Ramos (cell line): ENCODE measurements around the gene TEX14.

ENCODE experiments used
- in situ Hi-C: fragments of 300-500 bp; cut with MboI; formaldehyde crosslinking; loops from one replicate; pipeline ENCODE4 v1.14.3; 2022; ENCODE audit warnings: low sequenced_read_pairs; ENCODE audit not compliant: unreplicated experiment

TEX14 gene, protein sequence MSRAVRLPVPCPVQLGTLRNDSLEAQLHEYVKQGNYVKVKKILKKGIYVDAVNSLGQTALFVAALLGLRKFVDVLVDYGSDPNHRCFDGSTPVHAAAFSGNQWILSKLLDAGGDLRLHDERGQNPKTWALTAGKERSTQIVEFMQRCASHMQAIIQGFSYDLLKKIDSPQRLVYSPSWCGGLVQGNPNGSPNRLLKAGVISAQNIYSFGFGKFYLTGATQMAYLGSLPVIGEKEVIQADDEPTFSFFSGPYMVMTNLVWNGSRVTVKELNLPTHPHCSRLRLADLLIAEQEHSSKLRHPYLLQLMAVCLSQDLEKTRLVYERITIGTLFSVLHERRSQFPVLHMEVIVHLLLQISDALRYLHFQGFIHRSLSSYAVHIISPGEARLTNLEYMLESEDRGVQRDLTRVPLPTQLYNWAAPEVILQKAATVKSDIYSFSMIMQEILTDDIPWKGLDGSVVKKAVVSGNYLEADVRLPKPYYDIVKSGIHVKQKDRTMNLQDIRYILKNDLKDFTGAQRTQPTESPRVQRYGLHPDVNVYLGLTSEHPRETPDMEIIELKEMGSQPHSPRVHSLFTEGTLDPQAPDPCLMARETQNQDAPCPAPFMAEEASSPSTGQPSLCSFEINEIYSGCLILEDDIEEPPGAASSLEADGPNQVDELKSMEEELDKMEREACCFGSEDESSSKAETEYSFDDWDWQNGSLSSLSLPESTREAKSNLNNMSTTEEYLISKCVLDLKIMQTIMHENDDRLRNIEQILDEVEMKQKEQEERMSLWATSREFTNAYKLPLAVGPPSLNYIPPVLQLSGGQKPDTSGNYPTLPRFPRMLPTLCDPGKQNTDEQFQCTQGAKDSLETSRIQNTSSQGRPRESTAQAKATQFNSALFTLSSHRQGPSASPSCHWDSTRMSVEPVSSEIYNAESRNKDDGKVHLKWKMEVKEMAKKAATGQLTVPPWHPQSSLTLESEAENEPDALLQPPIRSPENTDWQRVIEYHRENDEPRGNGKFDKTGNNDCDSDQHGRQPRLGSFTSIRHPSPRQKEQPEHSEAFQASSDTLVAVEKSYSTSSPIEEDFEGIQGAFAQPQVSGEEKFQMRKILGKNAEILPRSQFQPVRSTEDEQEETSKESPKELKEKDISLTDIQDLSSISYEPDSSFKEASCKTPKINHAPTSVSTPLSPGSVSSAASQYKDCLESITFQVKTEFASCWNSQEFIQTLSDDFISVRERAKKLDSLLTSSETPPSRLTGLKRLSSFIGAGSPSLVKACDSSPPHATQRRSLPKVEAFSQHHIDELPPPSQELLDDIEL (N-terminal part only)

DNA sequence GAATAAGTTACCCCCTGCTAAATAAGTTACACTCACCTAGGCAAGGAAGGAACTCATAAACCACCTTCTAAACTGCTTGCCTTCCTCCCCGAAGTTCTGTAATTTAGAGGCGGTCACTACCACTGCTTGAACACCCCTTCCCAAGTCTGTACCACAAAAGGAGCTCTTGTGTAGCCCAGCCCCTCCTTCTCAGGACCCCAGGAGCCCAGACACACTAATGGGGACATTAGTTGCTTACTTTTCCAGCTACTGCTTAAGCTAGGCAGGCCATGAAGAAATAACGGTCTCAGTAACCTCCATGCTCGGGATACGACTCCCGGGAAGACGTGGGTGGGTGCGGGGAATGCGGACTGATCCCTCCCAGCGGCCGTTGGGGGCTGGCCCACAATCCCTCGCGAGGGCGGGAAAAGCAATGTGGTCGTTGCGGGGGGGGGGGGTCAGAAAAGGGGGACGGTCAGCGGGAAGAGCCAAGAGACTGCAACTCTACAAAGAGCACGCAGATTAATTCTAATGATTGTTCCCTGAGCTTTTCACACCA, at the start of gene TEX14:
TSS of gene TEX14 (minus strand) at position 345 of the 538 bp plus-strand sequence. CDS start 40,044 bp downstream, outside the sequence.
- in situ Hi-C loops: no loop called here

DNA sequence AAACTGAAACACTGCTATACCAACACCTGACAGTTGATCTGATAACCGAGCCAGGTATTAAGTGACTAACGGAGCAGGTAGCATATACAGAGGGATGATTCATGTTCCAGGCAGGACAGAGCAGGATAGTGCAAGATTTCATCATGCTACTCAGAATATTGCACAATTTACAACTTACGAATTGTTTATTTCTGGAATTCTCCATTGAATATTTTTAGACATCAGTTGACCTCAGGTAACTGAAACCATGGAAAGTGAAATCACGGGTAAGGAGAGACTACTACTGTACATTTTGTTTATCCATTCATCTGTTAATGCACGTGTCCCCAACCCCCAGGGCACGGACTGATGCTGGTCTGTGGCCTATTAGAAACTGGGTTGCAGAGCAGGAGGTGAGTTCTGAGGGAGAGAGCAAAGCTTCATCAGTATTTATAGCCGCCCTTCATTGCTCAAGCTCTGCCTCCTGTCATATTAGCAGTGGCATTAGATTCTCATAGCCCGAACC, 49.3 kb upstream of the TEX14 start:
- in situ Hi-C loops: no loop called here

DNA sequence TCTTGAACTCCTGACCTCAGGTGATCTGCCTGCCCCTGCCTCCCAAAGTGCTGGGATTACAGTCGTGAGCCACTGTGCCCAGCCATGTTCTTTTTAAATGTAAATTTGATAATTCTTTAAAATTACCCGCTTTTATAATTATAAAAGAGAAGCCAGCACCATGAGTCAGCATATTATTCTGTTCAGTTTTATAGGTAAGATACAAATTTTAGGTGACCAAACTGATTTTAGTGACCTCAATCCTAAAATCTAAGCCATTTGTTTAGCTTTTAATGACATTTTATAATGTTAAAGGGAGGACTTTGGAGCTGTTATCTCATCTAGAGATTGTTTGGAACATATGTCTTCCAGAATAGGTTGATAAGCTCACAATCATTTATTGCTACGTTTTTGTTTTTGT, 43.0 kb upstream of the TEX14 start:
- in situ Hi-C loops: no loop called here

DNA sequence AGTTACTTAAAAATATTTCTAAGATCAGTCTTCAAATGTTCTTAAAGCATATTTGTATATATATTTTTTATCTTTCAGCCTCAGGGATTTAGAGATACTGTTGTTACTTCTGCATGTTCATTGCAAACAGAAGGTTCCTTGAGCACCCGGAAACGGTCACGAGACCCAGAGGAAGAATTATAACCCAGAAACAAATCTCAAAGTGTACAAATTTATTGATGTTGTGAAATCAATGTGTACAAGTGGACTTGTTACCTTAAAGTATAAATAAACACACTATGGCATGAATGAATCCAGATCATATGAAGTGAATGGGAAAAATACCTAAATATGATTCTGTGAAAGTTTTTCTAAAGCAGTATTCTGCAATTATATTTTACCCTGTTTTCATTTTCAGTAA, 42.2 kb upstream of the TEX14 start:
- in situ Hi-C loops: no loop called here

DNA sequence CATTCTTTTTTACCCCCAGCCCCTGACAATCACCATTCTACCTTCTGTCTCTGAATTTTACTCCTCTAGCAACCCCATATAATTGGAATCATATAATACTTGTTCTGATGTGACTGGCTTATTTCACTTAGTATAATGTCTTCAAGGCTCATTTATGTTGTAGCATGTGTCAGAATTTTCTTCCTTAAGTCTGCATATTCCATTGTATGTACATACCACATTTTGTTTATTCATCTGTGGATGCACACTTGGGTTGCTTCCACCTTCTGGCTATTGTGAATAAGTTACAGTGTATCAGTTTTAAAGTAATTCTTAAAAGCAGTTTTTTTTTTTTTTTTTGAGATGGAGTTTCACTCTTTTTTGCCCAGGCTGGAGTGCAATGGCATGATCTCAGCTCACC, 39.1 kb upstream of the TEX14 start:
- in situ Hi-C loops: no loop called here

DNA sequence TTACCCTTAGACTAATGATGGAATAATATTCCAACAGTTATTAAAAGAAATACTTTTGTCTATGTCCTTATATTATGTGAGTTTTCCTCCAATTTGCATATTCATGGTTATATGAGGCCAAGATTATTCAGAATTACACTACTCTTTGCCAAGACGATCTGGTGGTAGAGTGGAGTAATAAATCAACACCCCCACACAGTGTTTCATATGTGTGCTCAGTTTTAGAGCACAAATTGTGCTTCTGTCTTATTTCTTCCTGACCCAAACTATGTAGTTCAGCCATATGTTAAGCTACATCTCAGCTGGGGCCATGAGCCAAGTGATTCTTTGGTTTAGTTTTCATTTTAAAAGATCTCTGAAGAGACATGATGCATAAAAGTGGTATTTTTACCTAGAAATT, 37.0 kb upstream of the TEX14 start:
- in situ Hi-C loops: no loop called here

DNA sequence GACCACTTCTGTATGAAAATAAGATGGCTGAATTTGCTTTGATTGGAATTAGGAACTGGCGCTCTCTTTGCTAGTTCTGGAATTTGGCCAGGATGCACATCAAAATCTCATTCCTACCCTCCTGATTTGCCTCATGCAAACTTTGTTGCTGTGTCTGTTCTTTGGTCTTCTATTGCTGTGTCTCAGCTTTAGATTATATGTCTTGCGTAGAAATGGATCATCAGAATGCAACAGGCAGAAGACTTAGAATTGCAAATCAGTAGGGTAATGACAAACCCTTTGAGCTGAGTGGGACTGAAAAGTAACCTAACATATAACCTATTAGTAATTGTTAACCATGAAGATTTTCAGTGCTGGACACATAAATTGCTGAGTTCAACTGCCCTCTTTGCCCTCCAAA, 30.9 kb upstream of the TEX14 start:
- in situ Hi-C loops: no loop called here

DNA sequence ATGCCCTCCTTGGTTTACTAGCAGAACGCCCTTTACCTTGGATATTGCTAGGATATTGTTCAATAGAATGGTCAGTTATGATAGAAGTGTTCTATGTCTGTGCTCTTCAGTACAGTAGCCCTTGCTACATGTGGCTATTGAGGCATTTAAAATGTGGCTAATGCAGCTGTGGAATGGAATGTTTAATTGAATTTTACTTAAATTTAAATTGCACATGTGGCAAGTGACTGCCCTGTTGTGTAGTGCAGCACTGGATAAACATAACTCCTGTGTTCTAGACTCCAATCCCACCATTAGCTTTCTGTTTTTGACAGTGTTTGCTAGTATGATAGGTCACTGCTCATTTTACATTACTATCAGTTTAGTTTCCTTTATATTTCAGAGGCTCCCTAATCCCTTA, 30.4 kb upstream of the TEX14 start:
- in situ Hi-C loops: no loop called here

DNA sequence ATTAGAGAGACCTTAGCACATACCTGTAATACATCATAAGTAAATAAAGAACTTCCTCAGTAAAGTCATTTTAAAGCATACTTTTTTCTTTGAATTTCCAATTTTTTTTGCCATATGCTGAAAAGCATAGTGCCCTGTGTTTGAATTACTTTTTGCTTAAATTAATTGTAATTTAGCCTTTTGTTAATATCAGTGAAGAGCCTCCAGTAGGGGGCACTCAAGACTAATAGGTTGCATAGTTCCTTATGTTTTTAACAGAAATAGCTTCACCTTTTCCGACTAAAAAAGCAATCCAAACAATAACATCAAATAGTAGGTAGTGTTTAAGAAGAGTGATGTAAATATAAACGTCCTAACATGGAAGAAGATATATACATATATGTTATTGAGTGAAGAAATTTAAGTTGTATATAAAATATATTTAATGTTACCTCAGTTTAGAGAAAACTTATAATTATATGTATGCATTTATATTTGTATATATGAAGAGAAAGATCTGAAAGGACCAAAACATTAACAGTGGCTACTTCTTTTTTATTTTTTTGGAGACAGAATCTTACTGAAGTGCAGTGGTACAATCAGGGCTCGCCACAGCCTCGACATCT, 19.2 kb upstream of the TEX14 start:
- in situ Hi-C loops: loop anchor here (10.0 kb wide), 1 partner anchor 294 kb away; no protein-coding TSS in a partner anchor

DNA sequence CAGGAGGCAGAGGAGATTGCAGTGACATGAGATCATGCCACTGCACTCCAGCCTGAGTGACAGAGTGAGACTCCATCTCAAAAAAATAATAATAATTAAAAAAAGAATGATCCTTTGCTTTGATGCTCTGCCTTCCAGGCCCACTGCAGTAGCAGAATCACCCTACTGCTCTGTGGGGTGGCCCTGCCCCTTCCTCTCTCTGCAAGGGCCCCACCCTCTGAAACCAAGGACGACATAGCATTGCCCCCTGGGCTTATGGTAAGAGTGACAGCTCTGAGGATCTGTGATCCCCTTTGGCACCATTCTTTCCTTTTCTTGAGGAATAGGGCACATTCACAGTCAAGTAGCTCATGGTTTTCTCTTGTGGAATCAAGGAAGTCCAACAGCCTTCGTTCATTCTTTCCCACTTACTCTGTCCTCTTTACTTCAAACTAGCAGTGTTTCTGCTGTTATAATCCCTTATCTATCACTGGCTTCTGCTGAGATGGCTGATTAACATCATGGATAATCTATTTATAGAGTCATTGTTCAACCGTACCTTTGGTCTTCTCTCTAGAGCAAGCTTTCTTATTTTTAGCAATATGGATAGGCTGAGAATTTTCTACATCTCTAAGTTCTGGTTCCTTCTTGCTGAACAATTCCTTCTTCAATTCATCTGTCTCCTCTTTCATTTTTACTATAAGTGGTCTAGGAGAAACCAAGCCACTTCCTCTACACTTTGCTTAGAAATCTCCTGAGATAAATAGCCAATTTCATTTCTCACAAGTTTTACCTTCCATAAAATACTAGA, 14.7 kb upstream of the TEX14 start:
- in situ Hi-C loops: no loop called here

DNA sequence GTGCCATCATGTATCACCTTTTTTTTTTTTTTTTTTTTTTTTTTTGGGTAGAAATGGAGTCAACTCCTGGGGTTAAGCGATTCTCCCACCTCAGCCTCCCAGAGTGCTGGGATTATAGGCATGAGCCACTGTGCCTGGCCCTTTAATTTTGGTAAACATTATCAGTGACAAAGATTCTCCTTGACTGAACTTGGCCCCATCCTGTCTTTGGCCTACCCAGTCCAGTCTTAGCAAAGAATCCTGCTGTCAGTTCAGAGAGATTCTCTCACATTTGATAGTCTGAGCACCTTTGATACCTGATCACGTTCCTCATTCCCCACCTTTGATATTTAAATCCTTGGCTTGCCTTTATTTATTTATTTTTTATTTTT, 12.1 kb upstream of the TEX14 start:
- in situ Hi-C loops: no loop called here

DNA sequence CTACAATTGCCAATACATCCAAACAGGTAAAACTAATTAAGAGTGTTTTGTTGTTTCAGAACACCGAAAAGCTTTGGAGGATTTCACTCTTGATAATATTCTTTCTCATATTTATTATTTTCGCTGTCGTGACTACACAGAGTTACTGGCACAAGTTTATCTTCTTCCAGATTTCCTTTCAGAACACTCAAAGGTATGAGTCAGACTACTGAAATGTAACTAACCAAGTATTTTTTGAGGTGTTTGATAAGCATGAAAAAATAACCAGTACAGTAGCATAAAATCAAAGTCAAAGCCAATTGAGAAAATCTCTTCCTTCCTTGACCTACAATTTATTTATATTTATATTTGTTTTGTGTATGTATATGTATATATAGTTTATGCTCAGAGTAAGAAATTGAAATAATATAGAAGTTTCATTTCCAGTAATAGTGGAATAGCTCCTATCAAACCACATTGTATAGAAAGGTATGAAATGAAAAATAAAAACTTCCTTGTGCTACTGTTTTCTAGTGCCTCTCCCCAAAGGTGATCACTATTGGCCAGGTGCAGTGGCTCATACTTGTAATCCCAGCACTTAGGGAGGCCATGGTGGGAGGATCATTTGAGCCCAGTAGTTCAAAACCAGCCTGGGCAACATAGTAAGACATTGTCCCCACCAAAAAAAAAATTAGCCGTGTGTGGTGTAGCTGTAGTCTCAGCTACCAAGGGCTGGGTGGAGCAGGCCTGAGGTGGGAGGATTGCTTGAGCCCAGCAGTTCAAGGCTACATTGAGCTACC, 11.5 kb upstream of the TEX14 start:
- in situ Hi-C loops: no loop called here

DNA sequence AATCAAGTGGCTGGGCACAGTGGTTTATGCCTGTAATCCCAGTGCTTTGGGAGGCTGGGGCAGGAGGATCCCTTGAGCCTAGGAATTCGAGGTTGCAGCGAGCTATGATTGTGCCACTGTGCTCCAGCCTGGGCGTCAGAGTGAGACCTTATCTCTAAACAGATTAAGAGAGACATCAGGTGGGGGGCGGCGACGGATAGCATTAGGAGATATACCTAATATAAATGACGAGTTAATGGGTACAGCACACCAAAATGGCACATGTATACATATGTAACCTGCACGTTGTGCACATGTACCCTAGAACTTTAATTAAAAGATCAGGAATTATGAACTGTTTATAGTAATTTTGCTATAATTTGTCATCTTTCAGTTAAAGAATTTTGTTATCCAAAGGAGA, 10.9 kb upstream of the TEX14 start:
- in situ Hi-C loops: no loop called here

DNA sequence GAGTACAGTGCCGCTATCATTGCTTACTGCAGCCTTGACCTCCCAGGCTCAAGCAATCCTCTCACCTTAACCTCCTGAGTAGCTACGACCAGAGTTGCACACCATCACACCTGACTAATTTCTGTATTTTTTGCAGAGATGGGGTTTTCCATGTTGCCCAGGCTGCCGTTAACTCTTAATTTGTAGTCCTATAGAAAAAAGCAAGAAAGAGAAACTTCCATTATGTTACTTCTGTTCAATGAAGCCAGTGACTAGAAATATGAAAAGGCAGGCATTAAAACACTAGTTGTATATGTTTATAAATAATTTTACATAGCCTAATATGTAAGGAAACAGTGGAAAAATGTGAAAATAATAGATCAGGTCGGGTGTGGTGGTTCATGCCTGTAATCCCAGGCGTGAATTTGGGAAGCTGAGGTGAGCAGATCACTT, 10.2 kb upstream of the TEX14 start:
- in situ Hi-C loops: no loop called here

DNA sequence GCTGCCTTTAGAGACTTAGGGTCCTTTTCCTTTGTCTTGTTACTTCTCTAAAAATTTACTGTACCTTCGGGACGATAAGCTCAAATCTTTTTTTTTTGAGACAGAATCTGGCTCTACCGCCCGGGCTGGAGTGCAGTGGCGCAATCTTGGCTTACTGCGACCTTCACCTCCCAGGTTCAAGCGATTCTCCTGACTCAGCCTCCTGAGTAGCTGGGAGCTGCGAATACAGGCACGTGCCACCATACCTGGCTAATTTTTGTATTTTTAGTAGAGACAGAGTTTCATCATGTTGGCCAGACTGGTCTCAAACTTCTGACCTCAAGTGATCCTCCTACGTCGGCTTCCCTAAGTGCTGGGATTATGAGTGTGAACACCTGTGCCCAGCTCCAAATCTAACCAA, 7.9 kb upstream of the TEX14 start:
- in situ Hi-C loops: no loop called here

DNA sequence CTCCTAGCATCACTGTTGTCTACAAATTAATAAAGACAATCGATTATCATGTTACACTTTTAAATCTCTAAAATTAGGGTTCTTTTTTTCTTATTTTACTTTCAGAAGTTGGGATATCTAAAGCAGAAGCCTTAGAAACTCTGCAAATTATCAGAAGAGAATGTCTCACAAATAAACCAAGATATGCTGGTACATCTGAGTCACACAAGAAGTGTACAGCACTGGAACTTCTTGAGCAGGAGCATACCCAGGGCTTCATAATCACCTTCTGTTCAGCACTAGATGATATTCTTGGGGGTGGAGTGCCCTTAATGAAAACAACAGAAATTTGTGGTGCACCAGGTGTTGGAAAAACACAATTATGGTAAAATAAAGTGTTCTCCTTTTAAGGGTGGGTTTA, 3.0 kb upstream of the TEX14 start:
- in situ Hi-C loops: no loop called here

DNA sequence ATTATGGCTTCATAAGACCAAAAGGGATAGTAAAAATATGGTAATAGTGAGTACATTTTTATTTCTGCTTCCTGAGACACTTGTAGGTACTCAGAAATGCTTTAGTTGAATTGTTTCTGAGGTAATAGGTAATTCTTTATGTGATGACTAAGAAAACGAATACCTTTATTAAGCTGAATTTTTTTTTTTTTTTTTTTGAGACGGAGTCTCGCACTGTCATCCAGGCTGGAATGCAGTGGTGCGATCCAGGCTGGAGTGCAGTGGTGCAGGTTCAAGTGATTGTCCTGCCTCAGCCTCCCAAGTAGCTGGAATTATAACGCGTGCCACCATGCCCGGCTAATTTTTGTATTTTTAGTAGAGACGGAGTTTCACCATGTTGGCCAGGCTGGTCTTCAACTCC, 2.5 kb upstream of the TEX14 start:
- in situ Hi-C loops: no loop called here

DNA sequence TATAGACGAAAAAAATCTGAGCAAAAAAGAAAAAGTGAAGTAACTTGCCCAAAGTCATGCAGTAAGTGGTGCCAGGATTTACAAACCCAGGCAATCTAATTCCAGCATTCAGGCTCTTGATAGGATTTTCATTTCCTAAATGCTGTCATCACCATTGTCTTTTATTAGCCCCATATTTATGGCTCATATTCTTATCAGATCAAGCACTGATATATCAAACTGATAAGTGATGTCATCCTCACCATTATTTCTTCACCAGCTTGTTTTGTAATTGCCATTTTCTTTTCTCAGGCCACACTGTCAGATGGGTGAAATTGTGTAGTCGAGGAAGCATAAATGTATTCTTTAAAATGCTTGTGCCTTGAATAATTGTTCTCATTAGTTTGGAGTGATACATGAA, 1.9 kb upstream of the TEX14 start:
- in situ Hi-C loops: no loop called here
